Ascending aorta (tissue), 2 donors: ENCODE measurements around the gene CTNND2. TPM values are rescaled to one million over a fixed set of nuclear protein-coding genes. Genes with fewer than 3 reads are reported as not detected.

Experiments used
- DNase-seq, 2 donors: peaks; one replicate each; pipeline ENCODE4 v3.0.0-alpha.2; 2019; ENCODE audit warnings: low spot score in 2 of 2
- H3K27ac ChIP-seq, 2 donors: fragments of 200-600 bp; sonication (generic); one replicate each; pipeline ENCODE4 v1.5.1; 2016 to 2017; ENCODE audit warnings: mild to moderate bottlenecking in 1 of 2
- H3K27me3 ChIP-seq: fragments of 200-600 bp; sonication (generic); one replicate; pipeline ENCODE4 v1.5.1; 2017
- H3K36me3 ChIP-seq, 2 donors: fragments of 200-600 bp; sonication (generic); one replicate each; pipeline ENCODE4 v1.5.1; 2016
- H3K4me1 ChIP-seq, 2 donors: fragments of 200-600 bp; sonication (generic); one replicate each; pipeline ENCODE4 v1.5.1; 2016 to 2017; ENCODE audit warnings: mild to moderate bottlenecking in 1 of 2
- H3K4me3 ChIP-seq, 2 donors: fragments of 200-600 bp; sonication (generic); one replicate each; pipeline ENCODE4 v1.5.1; 2016 to 2017; ENCODE audit warnings: mild to moderate bottlenecking in 1 of 2
- H3K9me3 ChIP-seq, 2 donors: fragments of 200-600 bp; sonication (generic); one replicate each; pipeline ENCODE4 v1.5.1; 2016
- intact Hi-C: fragments of 100-400 bp; cut with DNase I; formaldehyde crosslinking; loops from one replicate; pipeline ENCODE4 v1.15.1; 2023
- total RNA-seq: library from RNA; depleted of rRNA; stranded (reverse); fragments of >200 nt; gene quantifications from one replicate; pipeline ENCODE4 v1.1.0, GENCODE V29; 2016
- TF ChIP-seq, protein P1 (sequence below), 3 experiments: fragments of 200-600 bp in 2 of 3; fragments of 450-650 bp in 1 of 3; sonication (generic) in 2 of 3; IDR thresholded peaks; one replicate each; pipeline ENCODE4 v1.5.1; 2016 to 2019; ENCODE audit warnings: antibody characterized with exemption in 3 of 3, mild to moderate bottlenecking in 1 of 3, moderate library complexity in 1 of 3

Gene CTNND2
- total RNA-seq, 1 donor from 2014 or later = 0.11 TPM

DNA sequence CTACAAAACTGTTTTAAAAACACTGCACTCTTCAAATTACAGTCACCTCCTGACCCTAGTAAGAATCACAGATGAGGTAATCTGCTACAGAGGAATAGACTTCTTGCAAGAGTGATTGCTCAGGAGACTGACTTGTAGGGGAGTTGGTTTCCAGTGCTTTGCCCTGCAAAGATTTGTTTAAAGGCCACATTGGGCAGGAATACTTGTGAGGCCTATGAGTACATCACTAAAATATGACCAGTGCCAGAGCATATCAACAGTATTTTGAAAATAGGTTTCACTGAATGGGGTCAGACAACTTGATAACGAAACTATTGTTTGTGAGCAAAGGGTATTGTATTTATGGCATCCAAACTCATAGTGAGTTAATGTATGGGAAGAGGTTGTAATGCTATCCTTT, 21.5 kb upstream of the CTNND2 start:
- no peaks in the 10 kb centered on the region for H3K27me3 ChIP-seq
- H3K4me3 ChIP-seq = no peak overlapping the region
- no peak for DNase-seq
- H3K4me1 ChIP-seq = no peaks in the 10 kb centered on the region
- TF ChIP-seq, protein P1, sequence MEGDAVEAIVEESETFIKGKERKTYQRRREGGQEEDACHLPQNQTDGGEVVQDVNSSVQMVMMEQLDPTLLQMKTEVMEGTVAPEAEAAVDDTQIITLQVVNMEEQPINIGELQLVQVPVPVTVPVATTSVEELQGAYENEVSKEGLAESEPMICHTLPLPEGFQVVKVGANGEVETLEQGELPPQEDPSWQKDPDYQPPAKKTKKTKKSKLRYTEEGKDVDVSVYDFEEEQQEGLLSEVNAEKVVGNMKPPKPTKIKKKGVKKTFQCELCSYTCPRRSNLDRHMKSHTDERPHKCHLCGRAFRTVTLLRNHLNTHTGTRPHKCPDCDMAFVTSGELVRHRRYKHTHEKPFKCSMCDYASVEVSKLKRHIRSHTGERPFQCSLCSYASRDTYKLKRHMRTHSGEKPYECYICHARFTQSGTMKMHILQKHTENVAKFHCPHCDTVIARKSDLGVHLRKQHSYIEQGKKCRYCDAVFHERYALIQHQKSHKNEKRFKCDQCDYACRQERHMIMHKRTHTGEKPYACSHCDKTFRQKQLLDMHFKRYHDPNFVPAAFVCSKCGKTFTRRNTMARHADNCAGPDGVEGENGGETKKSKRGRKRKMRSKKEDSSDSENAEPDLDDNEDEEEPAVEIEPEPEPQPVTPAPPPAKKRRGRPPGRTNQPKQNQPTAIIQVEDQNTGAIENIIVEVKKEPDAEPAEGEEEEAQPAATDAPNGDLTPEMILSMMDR (IDR thresholded peaks at IDR 0.05) = no peak
- intact Hi-C loops = no loop called here
- H3K27ac ChIP-seq = no peak overlapping the region
- H3K9me3 ChIP-seq = no peaks in the 10 kb centered on the region
- H3K36me3 ChIP-seq = no peaks in the 10 kb centered on the region

DNA sequence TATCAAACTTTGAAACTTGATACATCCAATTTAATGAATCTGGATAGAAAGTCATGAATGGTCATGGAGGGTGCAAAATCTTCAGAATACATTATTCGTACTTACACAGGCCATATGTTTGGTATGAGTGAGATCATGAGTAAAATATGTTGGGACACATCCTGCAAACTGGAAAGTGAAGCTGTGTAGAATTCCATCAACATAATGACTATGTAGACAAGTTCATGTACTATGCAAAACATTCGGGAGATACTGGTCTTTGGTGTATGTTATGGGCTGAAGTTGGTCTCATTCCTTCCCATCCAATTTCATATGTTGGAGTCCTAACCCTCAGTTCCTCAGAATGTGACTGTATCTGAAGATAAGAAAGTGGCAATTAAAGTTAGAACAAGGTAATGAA, 18.1 kb upstream of the CTNND2 start:
- Histone ChIP-seq H3K27me3 (no peaks in the 10 kb centered on the region), H3K4me3 (no peak overlapping the region), H3K27ac (no peak overlapping the region), H3K4me1 (no peaks in the 10 kb centered on the region), H3K9me3 (no peaks in the 10 kb centered on the region), H3K36me3 (no peaks in the 10 kb centered on the region)
- intact Hi-C loops = no loop called here
- DNase-seq = no peak
- TF ChIP-seq, protein P1 (IDR thresholded peaks at IDR 0.05) = no peak

DNA sequence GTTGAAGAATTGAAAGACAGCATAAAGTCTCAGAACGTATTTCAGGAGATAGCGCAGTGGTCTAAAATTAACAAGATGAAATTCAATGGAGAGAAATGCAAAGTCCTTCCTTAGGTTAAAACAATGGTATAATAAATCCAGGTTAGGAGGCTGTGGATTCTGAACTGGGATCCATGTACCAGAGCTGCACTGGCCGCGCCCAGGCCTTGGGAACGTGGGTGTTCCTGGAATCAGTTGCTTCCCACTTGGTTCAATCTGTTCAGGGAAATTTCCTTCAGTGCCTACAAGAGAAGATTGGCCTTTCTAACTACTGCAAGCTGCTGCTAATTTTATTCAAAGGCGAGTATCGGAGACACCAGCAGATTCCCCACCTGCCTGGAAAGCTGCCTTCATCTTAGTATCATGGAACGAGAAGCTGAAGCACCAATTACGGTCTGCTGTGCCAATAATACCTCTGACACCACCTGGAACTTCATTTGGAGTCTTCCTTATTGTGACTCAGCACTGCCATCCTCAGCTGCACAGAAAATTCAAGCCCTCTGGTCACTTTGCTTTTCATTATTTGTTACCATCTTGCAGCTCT, 14.3 kb upstream of the CTNND2 start:
- Histone ChIP-seq H3K9me3 (no peaks in the 10 kb centered on the region), H3K36me3 (no peaks in the 10 kb centered on the region), H3K4me3 (no peak overlapping the region), H3K4me1 (no peaks in the 10 kb centered on the region), H3K27me3 (no peaks in the 10 kb centered on the region), H3K27ac (no peak overlapping the region)
- intact Hi-C loops = no loop called here
- TF ChIP-seq, protein P1 (IDR thresholded peaks at IDR 0.05) = no peak
- no peak for DNase-seq

DNA sequence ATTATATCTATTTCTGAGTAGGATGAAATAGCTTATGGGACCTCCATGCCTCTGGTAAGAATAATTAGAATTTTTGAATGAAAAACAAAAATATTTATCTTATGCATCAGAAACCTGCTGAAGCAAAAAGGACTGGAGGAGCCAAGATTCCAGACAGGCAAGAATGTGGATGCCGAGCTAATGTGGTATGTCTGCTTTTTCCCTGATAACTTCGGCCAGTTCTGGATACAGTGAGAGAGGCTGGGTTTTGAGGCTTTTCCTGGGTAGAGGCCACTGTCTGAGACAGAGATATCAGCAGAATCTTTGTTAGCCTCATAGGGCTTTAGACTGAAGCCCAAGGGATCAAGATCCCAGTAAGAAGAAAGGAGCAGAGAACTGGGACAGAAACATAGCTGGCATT, 5.2 kb upstream of the CTNND2 start:
- H3K4me3 ChIP-seq = no peak overlapping the region
- no peaks in the 10 kb centered on the region for H3K27me3 ChIP-seq
- intact Hi-C loops = no loop called here
- H3K36me3 ChIP-seq = no peaks in the 10 kb centered on the region
- no peaks in the 10 kb centered on the region for H3K4me1 ChIP-seq
- no peak overlapping the region for H3K27ac ChIP-seq
- no peaks in the 10 kb centered on the region for H3K9me3 ChIP-seq
- no peak for DNase-seq
- TF ChIP-seq, protein P1 (IDR thresholded peaks at IDR 0.05) = no peak

DNA sequence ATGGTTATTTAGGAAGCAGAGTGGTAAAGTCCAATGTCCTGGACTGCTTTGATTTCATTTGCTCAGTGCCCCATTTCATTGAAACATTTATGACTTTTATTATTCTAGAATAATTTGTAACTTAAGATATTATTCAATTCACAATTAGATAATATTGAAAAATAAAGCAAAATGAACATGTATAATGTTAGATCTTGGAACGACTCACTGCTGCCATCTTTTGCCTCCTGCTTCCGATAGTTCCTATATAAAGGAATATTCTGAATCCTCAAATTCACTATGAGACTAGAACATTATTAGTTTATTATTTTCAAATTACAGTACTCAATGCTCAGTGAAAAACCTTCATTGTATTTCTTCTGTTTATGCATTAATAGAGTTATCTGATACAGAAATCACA, 2.3 kb upstream of the CTNND2 start:
- H3K4me3 ChIP-seq = no peak overlapping the region
- no peaks in the 10 kb centered on the region for H3K4me1 ChIP-seq
- H3K36me3 ChIP-seq = no peaks in the 10 kb centered on the region
- H3K27ac ChIP-seq = no peak overlapping the region
- DNase-seq = no peak
- TF ChIP-seq, protein P1 (IDR thresholded peaks at IDR 0.05) = no peak
- intact Hi-C loops = no loop called here
- no peaks in the 10 kb centered on the region for H3K9me3 ChIP-seq
- H3K27me3 ChIP-seq = no peaks in the 10 kb centered on the region

DNA sequence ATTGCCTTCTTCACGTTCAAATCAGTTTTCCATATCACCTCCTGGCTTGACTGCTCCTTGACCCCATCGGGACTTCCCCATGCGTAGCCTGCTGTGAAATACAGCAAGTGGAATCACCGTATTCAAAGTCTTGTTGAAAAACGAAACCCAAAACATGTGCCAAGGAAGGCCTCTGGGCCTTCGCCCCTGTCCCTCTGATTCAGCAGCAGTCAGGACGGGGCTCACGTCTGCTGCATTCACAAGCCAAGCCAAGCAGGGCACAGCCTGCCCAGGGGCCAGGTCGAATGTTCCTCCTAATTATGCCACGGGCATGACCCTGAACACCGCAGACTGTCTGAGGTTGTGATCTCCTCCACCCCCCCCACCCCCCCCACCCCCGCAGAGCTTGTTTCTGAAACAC, 960 bp upstream of the CTNND2 start:
- TF ChIP-seq, protein P1 (IDR thresholded peaks at IDR 0.05) = no peak
- Histone ChIP-seq H3K4me3 (no peak overlapping the region), H3K36me3 (no peaks in the 10 kb centered on the region), H3K27ac (no peak overlapping the region), H3K4me1 (no peaks in the 10 kb centered on the region), H3K27me3 (no peaks in the 10 kb centered on the region), H3K9me3 (no peaks in the 10 kb centered on the region)
- intact Hi-C loops = no loop called here
- no peak for DNase-seq
